Endothelial cell of hepatic sinusoid (primary cell): Measurements from ENCODE around the gene ZC3H4.
"Not testable (repeated sequence)": the region's sequence is repeated elsewhere in the genome, so short reads cannot be mapped to it uniquely, and the experiment has no call there.

Experiments used
- in situ Hi-C: cut with HindIII; loops from 2 replicates; pipeline ENCODE4 v1.10.0; 2017; ENCODE audit warnings: low sequenced_read_pairs

ZC3H4 gene

DNA sequence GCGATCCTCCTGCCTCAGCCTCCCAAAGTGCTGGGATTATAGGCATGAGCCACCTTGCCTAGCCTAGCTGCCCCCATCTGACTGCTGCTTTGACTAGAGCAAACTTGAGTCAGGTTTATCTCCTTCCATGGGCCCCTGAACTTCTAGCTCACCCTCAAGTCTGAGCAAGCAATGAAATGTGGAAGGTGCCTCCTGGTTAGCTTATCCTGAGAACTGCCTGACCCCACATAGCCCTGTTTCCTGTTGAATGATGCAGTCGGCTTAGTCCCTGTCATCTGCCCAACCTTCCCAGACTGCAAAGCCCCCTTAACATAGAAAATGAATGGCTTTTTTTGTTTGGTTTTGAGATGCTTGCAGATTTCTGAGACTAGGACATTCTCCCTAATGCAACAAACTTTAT, 56.2 kb downstream of the ZC3H4 start:
- in situ Hi-C loops = no loop called here

DNA sequence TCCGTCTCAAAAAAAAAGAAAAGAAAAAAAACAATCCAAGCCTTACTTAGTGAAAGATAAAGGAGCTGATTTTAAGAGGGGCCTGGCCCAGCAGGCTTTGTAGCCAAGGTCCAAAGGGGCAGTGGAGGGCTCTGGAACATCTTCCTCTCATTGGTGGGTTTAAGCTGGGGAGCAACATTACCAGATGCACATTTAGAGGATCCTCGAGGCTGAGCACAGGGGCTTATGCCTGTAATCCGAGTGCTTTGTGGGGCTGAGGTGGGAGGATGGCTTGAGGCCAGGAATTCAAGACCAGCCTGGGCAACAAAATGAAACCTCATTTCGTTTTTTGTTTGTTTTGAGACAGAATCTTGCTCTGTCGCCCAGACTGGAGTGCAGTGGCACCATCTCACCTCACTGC, 57.2 kb downstream of the ZC3H4 start:
- in situ Hi-C loops = no loop called here

DNA sequence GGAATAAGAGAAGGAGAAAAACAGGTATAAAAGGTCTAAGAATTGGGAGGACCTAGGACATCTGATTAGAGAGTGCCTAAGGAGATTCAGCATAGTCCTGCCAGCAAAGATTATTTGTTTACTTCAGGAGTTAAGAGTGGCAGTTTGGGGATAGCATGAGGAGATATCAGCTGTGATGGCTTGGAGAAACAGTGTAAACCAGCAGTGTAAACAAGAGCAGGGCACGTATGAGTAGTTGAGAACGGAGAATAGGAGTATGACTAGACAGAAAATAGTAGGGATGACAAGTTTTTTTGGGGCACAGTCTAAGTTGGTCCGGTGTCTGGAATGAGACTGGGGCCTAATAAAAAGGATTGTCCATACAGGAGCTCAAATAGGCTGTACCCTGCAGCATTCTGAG, 63.0 kb downstream of the ZC3H4 start:
- in situ Hi-C loops = not testable (repeated sequence)

DNA sequence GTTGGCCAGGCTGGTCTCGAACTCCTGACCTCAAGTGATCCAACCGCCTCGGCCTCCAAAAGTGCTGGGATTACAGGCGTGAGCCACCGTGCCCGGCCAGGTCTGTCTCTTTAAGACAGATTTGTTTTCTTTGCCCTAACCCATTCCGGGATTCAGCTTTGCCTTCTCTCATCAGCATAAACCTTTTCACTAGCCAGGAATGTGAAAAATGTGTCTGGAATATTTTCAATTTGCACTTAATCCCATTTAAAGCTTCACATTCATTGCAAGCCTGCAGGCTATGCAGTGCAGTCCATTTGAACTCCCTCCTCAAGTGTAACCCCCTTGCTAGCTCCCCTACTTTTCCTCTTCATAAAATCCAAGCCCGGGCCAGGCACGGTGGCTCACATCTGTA, 64.3 kb downstream of the ZC3H4 start:
- in situ Hi-C loops = no loop called here

DNA sequence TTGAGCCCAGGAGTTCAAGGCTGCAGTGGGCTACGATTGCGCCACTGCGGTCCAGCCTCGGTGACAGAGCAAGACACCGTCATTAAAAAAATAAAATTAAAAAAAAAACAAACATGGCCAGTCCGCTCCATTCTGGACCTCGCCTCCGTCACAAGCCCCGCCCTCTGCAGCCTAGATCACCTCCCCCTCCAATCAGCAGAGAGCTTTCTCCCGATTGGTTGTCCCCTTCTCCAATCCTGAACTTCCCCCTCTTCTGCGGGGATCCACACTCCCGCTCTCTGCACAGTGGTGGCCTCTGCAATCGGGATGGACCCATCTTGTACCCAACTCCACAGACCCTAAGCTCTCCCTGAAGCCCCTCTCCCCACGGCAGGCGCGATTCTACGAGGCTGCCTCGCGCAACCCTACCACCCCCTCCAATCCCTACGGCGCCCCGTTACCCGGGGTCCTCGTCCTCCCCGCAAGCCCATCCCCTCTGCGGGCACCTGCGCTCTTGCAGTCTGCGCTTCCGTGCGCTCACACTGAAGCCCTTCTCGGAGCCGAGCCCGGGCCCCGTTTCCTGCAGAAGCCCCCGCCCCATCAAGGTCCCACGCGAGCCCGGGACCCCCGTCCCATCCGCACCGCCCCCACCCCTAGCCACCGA, 65.7 kb downstream of the ZC3H4 start:
- in situ Hi-C loops = no loop called here

DNA sequence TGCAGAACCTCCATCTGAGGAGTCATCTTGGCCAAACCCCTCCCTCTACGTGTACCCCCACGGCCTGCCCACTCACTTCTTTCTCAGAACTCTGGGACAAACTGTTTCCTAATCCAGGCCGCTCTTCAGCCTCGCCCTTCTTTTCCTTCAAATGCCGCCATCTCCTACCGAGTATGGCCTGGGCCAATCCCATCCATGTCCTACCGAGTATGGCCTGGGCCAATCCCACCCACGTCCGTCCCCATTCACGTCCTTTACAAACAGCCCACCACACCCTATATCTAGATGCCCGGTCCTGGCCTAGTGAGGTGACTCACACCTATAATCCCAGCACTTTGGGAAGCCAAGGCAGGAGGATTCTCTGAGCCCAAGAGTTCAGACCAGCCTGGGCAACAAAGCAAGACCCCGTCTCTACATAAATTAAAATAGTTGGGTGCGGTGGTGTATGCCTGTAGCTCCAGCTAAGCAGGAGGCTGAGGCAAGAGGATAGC, 66.3 kb downstream of the ZC3H4 start:
- in situ Hi-C loops = no loop called here

DNA sequence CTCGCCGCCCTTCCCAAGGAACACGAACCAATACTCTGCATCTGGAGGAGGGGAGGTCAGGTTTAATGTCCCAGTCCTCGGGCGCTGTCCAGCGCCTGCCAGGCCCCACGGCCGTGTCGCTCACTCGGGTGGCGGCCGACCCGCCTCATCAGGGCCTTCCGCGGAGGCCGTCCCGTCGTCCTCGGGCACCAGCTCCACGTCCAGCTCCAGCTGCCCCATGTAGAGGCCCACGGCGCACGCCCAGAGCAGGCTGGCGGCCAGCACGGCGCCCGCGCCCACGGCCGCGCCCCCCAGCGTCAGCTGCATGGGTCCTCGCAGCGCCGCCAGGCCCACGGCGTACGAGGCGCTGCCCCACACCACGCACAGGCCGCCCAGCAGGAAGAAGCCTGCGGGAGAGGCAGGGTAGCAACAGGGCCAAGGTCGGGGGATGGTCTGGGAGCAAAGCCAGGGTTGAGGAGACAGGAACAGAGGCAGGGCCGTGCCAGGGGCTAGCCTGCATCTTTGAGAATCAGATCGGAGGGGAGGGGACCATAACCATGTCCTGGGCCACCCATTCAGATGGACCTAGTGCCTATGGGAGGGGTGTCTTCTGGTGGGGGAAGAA, 67.6 kb downstream of the ZC3H4 start:
- in situ Hi-C loops = no loop called here

DNA sequence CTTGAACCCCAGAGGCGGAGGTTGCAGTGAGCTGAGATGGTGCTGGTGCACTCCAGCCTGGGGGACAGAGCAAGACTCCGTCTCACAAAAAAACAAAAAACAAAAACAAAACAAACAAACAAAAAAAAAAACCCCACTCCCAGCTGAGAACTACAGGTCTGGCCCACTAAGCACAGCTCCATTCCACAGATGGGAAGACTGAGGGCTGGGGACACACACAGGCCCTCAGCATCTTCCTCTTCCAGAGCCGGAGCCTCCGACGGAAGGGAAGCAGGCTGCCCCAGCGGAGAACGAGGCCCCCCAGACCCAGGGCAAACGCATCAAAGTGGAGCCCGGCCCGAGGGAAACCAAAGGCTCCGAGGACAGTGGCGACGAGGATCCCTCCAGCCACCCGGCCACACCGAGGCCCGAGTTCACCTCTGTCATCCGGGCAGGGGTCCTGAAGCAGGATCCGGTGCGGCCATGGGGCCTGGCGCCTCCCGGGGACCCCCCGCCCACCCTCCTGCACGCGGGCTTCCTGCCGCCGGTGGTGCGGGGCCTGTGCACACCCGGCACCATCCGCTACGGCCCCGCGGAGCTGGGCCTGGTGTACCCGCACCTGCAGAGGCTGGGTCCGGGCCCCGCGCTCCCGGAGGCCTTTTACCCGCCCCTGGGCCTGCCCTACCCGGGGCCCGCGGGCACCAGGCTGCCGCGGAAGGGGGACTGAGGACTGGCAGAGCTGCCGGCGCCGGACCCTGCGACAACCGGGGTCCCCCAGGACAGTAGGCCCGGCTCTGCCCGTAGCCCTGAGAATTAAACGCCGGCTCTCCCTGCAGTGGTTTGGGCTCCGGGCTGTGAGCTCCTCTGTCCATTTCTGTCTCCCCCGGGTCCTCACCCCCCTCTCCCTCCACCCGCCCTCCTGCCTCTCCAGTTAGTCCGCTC, 68.4 kb downstream of the ZC3H4 start:
- in situ Hi-C loops = loop anchor here (5.0 kb wide), 1 partner anchor 57 kb away; no protein-coding TSS in a partner anchor

DNA sequence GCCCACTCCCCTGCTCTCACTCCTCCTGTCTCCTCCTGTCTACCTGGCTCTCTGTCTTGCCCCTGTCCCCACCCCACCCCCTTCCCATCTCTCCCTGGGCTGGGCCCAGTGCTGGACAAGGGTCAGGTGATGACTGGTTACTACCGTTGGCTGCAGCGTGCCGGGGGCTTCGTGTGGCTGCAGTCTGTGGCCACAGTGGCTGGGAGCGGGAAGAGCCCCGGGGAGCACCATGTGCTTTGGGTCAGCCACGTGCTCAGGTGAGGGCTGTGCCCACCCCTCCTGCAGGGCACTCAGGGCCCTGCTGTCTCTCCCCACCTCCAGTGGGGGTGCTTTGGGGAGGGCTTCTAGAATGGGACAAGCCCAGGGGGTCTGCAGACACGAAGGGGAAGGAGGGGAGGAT, 72.7 kb downstream of the ZC3H4 start:
- in situ Hi-C loops = loop anchor here (5.0 kb wide), 1 partner anchor 61 kb away; no protein-coding TSS in a partner anchor

DNA sequence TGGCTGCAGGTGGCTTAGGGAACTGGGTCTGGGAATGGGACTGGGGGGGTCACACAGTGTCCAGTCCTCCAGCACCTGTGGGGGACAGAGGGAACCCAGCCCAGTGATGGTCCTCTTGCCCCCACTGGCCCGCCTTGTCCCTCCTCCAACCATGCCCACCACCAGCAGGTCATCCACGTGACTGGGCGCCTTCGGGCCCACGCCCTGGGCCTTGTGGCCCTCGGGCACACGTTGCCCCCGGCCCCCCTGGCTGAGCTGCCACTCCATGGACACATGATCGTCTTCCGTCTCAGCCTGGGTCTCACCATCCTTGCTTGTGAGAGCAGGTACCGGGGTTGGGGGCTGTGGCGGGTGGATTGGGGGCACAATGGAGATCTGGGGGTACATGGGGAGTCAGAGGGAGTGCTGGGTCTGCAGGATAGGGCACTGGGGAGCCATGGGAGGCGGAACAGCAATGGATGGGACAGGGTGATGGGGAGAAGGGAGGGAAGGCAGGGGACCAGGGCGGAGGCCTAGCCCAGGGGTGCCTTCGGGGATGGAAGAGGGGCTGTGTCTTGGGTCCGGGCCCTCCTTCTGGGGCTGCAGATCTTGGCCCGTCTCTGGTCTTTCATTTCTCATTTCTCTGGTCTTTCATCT, 74.2 kb downstream of the ZC3H4 start:
- in situ Hi-C loops = no loop called here

DNA sequence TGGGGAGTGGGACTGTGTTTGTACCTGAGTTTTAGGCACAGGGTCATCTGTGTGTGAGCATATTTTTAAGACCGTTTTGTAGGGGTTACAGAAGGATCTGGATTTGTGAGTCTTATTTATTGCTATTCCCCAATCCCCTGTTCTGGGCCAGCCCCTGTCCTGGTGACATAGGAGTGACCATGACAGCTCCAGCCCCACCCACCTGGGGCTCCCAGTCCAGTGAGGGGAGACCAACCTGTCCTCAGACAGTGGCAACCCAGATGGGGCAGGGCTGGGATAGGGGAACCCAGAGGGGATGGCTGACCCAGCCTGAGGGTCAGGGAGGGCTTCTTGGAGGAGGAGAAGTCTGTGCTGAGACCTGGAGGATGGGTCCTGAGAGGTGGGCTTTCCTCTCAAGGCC, 75.8 kb downstream of the ZC3H4 start:
- in situ Hi-C loops = no loop called here

DNA sequence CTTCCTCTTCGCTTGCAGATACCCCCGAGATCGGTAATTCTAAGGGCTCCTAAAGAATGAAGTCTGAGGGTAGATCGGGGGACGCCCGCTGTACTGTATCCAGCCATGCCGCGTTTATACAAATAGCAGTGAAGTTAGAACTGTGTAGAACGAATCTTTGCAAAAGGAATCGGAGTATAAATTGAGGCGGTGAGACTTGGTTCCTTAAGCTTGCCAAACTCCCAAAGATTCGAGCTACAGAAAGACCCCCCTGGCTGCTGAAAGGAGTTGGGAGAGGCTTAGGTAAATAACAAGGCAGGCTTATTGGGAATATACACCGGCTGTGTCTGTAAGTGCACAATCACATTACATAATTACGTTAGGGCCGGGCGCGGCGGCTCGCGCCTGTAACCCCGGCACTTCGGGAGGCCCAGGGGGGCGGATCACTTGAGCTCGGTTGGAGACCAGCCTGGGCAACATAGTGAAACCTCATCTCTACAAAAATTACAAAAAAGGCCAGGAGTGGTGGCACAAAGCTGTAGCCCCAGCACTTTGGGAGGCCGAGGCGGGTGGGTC, 77.4 kb downstream of the ZC3H4 start:
- in situ Hi-C loops = no loop called here

DNA sequence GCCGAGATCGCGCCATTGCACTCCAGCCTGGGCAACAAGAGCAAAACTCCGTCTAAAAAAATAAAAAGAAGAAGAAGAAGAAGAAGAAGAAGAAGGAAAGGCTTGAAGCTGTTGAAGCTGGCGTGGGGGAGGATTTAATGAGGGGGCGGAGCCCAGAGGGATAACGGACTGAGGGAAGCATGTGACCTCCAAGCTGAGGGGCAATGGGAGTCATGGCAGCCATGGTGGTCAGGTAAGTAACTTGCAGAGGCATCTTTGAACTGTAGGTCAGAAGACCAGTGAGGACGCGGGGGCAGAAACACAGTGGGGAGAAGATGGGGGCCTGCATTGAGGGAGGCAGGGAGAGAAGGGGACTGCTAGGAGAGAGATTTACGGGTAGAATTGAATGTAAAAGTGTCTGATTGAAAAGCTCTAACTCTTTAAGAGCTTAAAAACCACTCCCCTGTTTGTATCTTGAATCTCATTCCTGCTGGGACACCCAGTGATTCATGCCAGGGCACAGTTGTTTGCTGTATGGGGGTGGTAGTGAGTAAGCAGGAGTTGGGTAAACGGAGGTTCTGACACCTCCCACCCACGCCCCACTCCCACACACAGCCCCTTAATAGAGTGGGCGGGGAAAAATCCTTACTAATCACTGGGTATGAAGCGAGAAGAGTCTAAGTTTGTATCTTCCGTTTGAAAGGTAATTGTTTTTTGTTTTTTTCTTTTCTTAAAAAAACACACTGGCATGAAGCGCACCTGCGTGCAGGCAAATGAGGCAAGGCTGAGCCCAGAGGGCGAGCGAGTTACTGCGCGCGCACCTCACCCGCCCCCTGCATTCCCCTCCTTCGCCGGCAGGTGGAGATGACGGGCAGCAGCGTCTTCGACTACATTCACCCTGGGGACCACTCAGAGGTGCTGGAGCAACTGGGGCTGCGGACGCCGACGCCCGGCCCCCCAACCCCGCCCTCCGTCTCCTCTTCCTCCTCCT, 78.2 kb downstream of the ZC3H4 start:
- in situ Hi-C loops = no loop called here

DNA sequence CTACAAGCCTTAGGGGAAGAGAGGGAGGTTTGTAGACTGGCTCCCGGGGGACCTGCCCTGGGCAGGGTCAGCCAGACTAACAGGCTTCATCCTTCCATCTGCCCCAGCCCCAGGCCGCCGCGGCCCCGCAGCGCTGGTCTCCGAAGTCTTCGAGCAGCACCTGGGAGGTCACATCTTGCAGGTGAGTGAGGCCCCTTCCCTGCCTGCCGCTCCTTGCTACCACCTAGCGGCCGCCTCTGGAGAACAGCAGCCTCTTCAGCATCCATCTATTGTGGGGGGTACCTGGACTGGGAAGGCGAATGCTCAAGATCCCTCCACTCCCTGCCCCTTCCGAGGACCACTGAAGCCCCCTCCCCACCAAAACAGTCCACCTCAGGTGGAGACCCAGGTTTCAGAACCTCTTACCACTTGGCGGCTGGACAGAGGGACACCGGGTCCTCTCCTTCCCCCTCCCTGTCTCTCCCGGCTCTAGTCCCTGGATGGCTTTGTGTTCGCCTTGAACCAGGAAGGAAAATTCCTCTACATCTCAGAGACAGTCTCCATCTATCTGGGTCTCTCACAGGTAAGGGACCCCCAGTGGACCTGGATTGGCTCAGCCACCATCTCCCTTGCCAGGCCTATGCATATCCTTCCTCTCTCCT, 81.3 kb downstream of the ZC3H4 start:
- in situ Hi-C loops = no loop called here

DNA sequence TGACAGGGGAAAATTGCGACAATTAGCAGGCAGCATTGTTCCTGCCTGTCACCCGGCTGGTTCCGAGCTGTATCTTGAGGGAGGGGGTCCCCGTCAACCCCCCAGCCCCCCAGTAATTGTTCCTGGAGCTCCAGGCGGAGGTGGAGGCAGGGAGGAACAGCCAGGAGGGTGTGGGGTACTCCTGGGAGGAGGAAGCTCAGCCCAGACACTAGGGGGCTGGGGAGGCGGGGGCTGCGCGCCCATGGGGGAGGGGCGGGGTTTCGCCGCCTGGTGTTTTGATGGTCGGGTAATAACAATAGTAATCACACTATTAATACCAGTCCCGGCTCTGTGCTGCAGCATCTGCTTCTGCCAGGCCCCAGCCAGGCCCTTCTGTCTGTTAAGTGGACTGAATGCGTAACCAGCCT, 85.4 kb downstream of the ZC3H4 start:
- in situ Hi-C loops = no loop called here

DNA sequence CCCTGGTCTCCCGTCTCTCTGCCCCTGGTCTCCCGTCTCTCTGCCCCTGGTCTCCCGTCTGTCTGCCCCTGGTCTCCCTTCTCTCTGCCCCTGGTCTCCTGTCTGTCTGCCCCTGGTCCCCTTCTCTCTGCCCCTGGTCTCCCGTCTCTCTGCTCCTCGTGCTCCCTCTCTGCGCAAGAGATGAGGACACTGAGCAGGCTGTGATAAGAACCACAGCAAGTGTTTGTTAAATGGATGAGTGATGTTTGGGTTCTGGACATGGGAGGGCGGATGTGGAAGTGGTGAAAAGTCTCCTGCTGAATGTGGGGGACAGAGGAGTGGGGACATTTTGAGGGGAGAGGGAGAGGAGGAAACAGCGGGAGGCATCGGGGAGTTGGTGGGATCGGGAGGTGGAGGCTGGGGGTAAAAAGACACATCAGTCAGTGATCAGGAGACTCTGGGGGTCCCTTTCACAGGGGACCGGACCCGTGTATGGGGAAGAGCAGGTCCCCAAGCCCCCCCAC, 85.9 kb downstream of the ZC3H4 start:
- in situ Hi-C loops = no loop called here

DNA sequence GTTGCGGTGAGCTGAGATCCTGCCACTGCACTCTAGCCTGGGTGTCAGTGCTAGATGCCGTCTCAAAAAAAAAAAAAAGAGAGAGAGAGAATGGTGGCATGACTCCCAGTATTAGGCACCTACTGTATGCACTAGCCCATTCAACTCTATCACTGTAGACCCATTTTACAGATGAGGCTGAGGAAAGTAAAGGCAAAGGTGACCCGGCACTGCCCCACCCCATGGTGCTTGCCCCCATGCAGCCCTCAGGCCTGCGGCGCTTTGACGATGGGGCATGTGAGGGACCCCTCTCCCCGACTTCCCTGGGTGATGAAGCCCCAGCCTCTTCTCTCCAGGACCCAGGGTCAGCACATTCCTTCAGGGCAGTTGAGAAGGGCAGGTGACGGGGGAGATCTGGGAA, 86.7 kb downstream of the ZC3H4 start:
- in situ Hi-C loops = no loop called here

DNA sequence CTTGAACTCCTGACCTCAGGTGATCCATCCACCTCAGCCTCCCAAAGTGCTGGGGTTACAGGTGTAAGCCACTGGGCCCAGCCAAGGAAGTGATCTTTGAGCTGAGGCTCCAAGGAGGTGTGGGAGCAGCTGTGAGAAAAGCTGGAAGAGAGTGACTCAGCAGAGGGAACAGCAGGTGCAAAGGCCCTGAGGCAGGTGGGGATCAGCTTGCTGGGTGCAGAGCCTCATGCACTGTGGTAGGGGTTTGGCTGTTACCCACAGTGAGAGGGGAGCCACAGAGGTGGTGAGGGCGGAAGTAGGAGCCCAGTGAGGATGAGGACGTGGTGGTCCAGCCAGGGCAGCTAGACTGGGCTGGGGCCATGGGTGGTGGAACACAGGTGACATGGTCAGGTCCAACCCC, 87.4 kb downstream of the ZC3H4 start:
- in situ Hi-C loops = no loop called here

DNA sequence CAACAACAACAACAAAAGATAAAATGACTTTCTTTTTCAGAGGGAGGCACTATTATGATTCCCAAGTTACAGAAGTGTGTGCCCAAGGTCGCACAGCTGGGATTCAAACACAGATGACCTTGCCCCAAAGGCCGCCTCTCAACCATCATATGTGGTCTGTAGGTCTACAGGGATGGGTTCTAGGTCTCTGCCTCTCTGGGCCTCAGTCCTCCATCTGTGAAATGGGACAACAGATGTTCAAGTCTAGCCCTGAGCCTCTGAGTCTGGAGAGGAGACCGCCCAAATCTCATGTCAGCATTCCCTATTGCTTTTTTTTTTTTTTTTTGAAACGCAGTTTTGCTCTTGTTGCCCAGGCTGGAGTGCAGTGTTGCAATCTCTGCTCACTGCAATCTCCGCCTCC, 89.1 kb downstream of the ZC3H4 start:
- in situ Hi-C loops = loop anchor here (5.0 kb wide), 2 partner anchors 58 to 103 kb away; no protein-coding TSS in a partner anchor
